Activated naive CD4-positive, alpha-beta T cell treated with anti-CD3 and anti-CD28 coated beads for 36 hours (primary cell): ENCODE results near the gene ARHGAP25. TPM values are rescaled to one million over a fixed set of nuclear protein-coding genes. Genes with fewer than 3 reads are reported as not detected.

Source experiments
- CTCF ChIA-PET: fragments of 350-600 bp; sonication (Branson Sonifier 250); formaldehyde crosslinking; loops from one replicate; lab custom pipeline; 2021; ENCODE audit warnings: antibody characterized with exemption; lab: Charles Lee
- DNase-seq: peaks from one replicate; pipeline ENCODE4 v3.0.0-alpha.2; 2020
- H3K27ac Mint-ChIP-seq: one replicate; pipeline ENCODE4 v1.8.0; 2021; ENCODE audit warnings: mild to moderate bottlenecking, mixed read lengths
- H3K27me3 Mint-ChIP-seq: one replicate; pipeline ENCODE4 v1.8.0; 2021; ENCODE audit warnings: low read depth, mixed read lengths
- H3K36me3 Mint-ChIP-seq: one replicate; pipeline ENCODE4 v1.8.0; 2021; ENCODE audit warnings: low read depth, mixed read lengths
- H3K4me1 Mint-ChIP-seq: one replicate; pipeline ENCODE4 v1.8.0; 2021; ENCODE audit warnings: low read depth, mixed read lengths
- H3K4me3 Mint-ChIP-seq: one replicate; pipeline ENCODE4 v1.8.0; 2021; ENCODE audit warnings: mild to moderate bottlenecking, moderate library complexity, mixed read lengths
- H3K9me3 Mint-ChIP-seq: one replicate; pipeline ENCODE4 v1.8.0; 2021; ENCODE audit warnings: mixed read lengths
- intact Hi-C: fragments of 100-400 bp; cut with micrococcal nuclease; formaldehyde crosslinking; loops from one replicate; pipeline ENCODE4 v1.15.1; 2023
- total RNA-seq, 2 experiments: library from RNA; stranded (reverse); gene quantifications; one replicate each; pipeline ENCODE4 v1.2.3, GENCODE V29; 2021

The ARHGAP25 gene
- total RNA-seq, 2 experiments from 2014 or later: 43.0 to 46.7 TPM

GRCh38 chr2:68757081-68757480 lies 22.5 kb downstream of the ARHGAP25 start:
- Mint-ChIP-seq H3K27me3 (no peaks in the 10 kb centered on the region), H3K27ac (peak overlapping the region; percentile 54), H3K9me3 (peaks cover 11% of the 10 kb centered on the region), H3K4me3 (no peak overlapping the region), H3K4me1 (peaks cover 91% of the 10 kb centered on the region), H3K36me3 (peaks cover 46% of the 10 kb centered on the region)
- DNase-seq: no peak
- intact Hi-C loops: no loop called here
- CTCF ChIA-PET: interaction anchor here (0.7 to 2.3 kb wide), 8 partner anchors 9 to 168 kb away, joined by 3 to 10 read pairs (median 4); no protein-coding TSS in a partner anchor

- Mint-ChIP-seq H3K9me3 (peaks cover 2% of the 10 kb centered on the region), H3K27me3 (no peaks in the 10 kb centered on the region), H3K36me3 (peaks cover 18% of the 10 kb centered on the region), H3K4me1 (peaks cover 92% of the 10 kb centered on the region), H3K27ac (peak overlapping the region; percentile 85), H3K4me3 (no peak overlapping the region)
- CTCF ChIA-PET: interaction anchor here (0.9 to 2.6 kb wide), 5 partner anchors 10 to 167 kb away, joined by 3 to 23 read pairs (median 3); no protein-coding TSS in a partner anchor
- no peak for DNase-seq
- intact Hi-C loops: loop anchor here (1.0 to 10.0 kb wide), 4 partner anchors 8 to 1323 kb away; partner anchors contain the start of gene PCBP1
These were observed 27.5 kb downstream of the ARHGAP25 start for GRCh38 chr2:68762100-68762499.

DNA sequence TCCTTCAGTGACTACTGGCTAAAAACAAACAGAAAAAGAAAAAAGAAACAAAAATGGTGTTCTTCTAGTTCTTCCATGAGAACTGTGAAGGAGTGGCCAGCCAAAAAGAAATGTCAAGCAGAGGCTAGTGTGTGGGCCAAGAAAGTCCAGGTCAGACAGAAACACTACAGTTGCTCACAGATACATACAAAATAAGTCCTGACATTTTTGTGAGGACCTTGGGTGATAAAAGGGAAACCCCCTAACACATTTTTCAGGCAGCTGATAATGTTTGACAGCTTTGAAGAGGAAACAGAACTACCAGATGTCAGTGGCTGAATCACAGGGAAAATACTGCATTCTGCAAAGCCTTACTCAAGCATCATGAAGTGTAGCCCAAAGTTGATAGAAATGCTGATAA lies 28.1 kb downstream of the ARHGAP25 start:
- no peak for DNase-seq
- CTCF ChIA-PET: interaction anchor here (0.6 to 2.6 kb wide), 5 partner anchors 11 to 163 kb away, joined by 3 to 23 read pairs (median 3); no protein-coding TSS in a partner anchor
- Mint-ChIP-seq H3K36me3 (peaks cover 15% of the 10 kb centered on the region), H3K4me3 (no peak overlapping the region), H3K4me1 (peaks cover 93% of the 10 kb centered on the region), H3K27me3 (no peaks in the 10 kb centered on the region), H3K9me3 (no peaks in the 10 kb centered on the region), H3K27ac (peak overlapping the region; percentile 85)
- intact Hi-C loops: loop anchor here (1.0 to 10.0 kb wide), 4 partner anchors 8 to 1322 kb away; partner anchors contain the start of gene PCBP1

- intact Hi-C loops: loop anchor here (10.0 kb wide), 1 partner anchor 1321 kb away; the partner anchor contains the start of gene PCBP1
- H3K9me3 Mint-ChIP-seq: no peaks in the 10 kb centered on the region
- CTCF ChIA-PET: interaction anchor here (0.7 to 3.1 kb wide), 17 partner anchors 8 to 160 kb away, joined by 3 to 25 read pairs (median 4); partner anchors contain the start of gene ARHGAP25
- H3K36me3 Mint-ChIP-seq: peaks cover 8% of the 10 kb centered on the region
- no peaks in the 10 kb centered on the region for H3K27me3 Mint-ChIP-seq
- peak overlapping the region; percentile 95 for H3K27ac Mint-ChIP-seq
- peaks cover 95% of the 10 kb centered on the region for H3K4me1 Mint-ChIP-seq
- H3K4me3 Mint-ChIP-seq: peak overlapping the region; percentile 77
- DNase-seq: no peak
These were observed 29.6 kb downstream of the ARHGAP25 start for GRCh38 chr2:68764041-68764805.

GRCh38 chr2:68764806-68765311 lies 30.2 kb downstream of the ARHGAP25 start:
- DNase-seq: no peak
- Mint-ChIP-seq H3K27ac (peak overlapping the region; percentile 95), H3K36me3 (peaks cover 8% of the 10 kb centered on the region), H3K4me3 (peak overlapping the region; percentile 77), H3K27me3 (no peaks in the 10 kb centered on the region), H3K4me1 (peaks cover 96% of the 10 kb centered on the region), H3K9me3 (no peaks in the 10 kb centered on the region)
- intact Hi-C loops: loop anchor here (5.0 to 10.0 kb wide), 2 partner anchors 513 to 1320 kb away; partner anchors contain the start of genes PCBP1 and PPP3R1
- CTCF ChIA-PET: interaction anchor here (0.7 to 3.1 kb wide), 18 partner anchors 9 to 160 kb away, joined by 3 to 25 read pairs (median 4); partner anchors contain the start of gene ARHGAP25

DNA sequence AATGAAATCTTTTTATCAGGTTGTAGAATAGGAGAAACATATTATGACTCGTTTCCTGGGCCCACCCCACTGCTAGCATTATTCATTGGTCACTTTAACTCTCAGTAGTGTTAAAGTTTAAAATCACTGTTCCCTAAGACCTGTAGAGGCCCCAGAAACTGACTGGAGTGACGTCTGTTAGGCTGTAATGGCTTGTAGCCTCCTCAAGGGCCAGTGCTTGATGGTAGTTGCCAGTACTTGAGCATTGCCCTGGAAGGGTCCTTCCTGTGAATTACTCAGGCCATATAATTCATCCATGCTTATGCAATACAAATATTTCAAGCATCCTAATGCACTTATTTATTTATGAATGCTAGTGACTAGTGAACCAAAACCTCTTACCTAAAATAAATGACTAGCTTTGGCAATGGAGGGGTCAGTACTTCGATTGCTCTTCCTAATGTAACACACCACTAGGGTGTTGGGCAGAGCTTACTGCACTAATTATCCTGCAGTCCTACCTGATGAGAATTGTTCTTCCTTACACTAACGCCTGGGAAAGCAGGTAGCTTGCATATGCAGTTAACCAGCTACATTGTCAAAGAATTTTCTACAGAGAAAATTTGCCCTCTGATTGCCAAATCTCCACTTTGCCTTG lies 31.2 kb downstream of the ARHGAP25 start:
- H3K36me3 Mint-ChIP-seq: peaks cover 8% of the 10 kb centered on the region
- intact Hi-C loops: loop anchor here (1.0 to 10.0 kb wide), 9 partner anchors 8 to 1319 kb away; partner anchors contain the start of genes PCBP1 and PPP3R1
- H3K4me3 Mint-ChIP-seq: peak overlapping the region; percentile 77
- CTCF ChIA-PET: interaction anchor here (0.7 to 3.1 kb wide), 9 partner anchors 9 to 161 kb away, joined by 3 to 19 read pairs (median 5); partner anchors contain the start of gene ARHGAP25
- peaks cover 97% of the 10 kb centered on the region for H3K4me1 Mint-ChIP-seq
- H3K9me3 Mint-ChIP-seq: no peaks in the 10 kb centered on the region
- no peaks in the 10 kb centered on the region for H3K27me3 Mint-ChIP-seq
- H3K27ac Mint-ChIP-seq: peak overlapping the region; percentile 95
- no peak for DNase-seq

DNA sequence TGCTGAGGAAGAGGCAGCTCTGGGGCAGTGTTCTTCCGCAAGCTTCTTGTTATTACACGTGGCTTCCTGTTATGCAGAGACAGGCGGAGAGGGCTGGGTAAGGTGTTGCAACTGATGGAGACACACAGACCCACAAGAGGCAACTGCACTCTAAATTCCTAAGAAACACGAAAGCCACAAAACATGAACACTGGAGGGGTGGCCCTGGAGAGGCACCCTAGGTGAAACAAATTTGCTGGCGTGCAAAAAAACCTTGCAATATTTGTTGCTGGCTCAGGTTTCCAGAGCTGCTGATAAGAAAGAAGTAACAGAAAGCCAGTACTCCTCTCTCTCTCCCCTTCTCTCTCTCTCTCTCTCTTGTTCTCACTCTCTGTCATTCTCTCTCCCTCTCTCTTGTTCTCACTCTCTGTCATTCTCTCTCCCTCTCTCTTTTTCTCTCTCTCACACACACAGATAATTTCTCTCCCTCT lies 31.8 kb downstream of the ARHGAP25 start:
- Mint-ChIP-seq H3K9me3 (no peaks in the 10 kb centered on the region), H3K4me1 (peaks cover 97% of the 10 kb centered on the region), H3K36me3 (peaks cover 8% of the 10 kb centered on the region), H3K27ac (peak overlapping the region; percentile 95), H3K27me3 (no peaks in the 10 kb centered on the region), H3K4me3 (peak overlapping the region; percentile 77)
- peak; percentile 77 for DNase-seq
- intact Hi-C loops: loop anchor here (1.0 to 10.0 kb wide), 9 partner anchors 8 to 1318 kb away; partner anchors contain the start of genes PCBP1 and PPP3R1
- CTCF ChIA-PET: interaction anchor here (0.7 to 3.1 kb wide), 9 partner anchors 9 to 161 kb away, joined by 3 to 19 read pairs (median 5); partner anchors contain the start of gene ARHGAP25

DNA sequence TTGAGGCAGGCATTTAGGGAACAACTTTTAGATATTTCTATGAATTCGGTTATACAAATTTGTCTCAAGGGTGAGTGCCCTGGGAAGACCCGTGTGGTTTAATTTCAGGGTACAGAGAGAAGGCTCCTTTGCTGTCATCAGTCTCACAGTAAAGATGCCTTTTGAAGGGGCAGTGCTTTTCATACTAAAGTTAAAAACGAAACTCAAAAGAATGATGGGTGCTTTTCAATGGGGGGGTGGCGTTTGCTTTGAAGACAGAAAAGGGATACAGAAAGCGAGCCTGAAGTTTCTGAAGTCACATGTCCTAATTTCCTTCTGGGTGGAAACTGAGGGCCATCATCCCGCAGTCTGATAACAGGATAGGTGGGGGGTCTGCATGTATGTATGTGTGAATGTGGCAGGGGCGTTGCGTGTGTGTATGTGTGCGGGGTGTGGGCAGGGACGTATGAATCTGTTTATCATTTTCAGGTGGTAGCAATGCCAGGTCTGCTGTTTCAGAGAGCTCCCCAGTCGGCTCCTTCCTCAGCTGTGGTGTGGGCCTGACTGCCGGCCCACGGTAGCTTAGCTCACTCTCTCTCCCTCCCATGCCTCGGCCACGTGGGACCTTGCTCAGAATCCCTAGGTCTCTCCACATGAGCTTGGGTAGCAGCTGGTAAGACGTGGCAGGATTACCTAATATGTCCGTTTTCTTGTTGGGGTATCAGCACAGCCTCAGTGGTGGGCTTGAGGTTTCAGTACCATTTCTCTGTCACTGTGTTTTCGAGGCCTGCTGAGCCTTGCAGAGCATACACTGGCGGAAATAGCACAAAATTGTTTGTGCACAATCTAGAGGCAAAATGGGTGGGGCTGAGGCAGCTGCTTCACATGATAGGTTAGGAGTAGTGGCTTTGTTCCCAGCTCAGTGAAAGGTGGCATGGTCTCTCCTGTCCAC lies 32.7 kb downstream of the ARHGAP25 start:
- Mint-ChIP-seq H3K4me1 (peaks cover 97% of the 10 kb centered on the region), H3K36me3 (peaks cover 10% of the 10 kb centered on the region), H3K27me3 (no peaks in the 10 kb centered on the region), H3K4me3 (peak overlapping the region; percentile 77), H3K9me3 (no peaks in the 10 kb centered on the region), H3K27ac (peak overlapping the region; percentile 95)
- DNase-seq: peak; percentile 57
- CTCF ChIA-PET: interaction anchor here (1.0 to 1.9 kb wide), 11 partner anchors 9 to 70 kb away, joined by 3 to 9 read pairs (median 4); no protein-coding TSS in a partner anchor
- intact Hi-C loops: loop anchor here (1.0 to 10.0 kb wide), 4 partner anchors 66 to 1318 kb away; partner anchors contain the start of genes APLF, FBXO48, PCBP1 and PPP3R1

- Mint-ChIP-seq H3K4me1 (peaks cover 98% of the 10 kb centered on the region), H3K36me3 (peaks cover 10% of the 10 kb centered on the region), H3K27me3 (no peaks in the 10 kb centered on the region), H3K9me3 (no peaks in the 10 kb centered on the region), H3K27ac (peak overlapping the region; percentile 95), H3K4me3 (peak overlapping the region; percentile 77)
- DNase-seq: no peak
- CTCF ChIA-PET: interaction anchor here (0.6 to 1.9 kb wide), 11 partner anchors 9 to 69 kb away, joined by 3 to 9 read pairs (median 4); no protein-coding TSS in a partner anchor
- intact Hi-C loops: loop anchor here (1.0 to 10.0 kb wide), 4 partner anchors 65 to 1317 kb away; partner anchors contain the start of genes APLF, FBXO48, PCBP1 and PPP3R1
These were observed 33.4 kb downstream of the ARHGAP25 start for GRCh38 chr2:68767996-68768395.

- Mint-ChIP-seq H3K9me3 (no peaks in the 10 kb centered on the region), H3K36me3 (peaks cover 10% of the 10 kb centered on the region), H3K27ac (peak overlapping the region; percentile 95), H3K4me1 (peaks cover 99% of the 10 kb centered on the region), H3K4me3 (peak overlapping the region; percentile 7), H3K27me3 (no peaks in the 10 kb centered on the region)
- DNase-seq: no peak
- intact Hi-C loops: loop anchor here (5.0 to 10.0 kb wide), 2 partner anchors 516 to 1316 kb away; partner anchors contain the start of genes PCBP1 and PPP3R1
- CTCF ChIA-PET: interaction anchor here (0.6 to 2.2 kb wide), 10 partner anchors 11 to 175 kb away, joined by 3 to 8 read pairs (median 3); no protein-coding TSS in a partner anchor
These were observed 33.9 kb downstream of the ARHGAP25 start for GRCh38 chr2:68768461-68768860.
